ENCODE data around the gene ADAP1.
"Not testable (repeated sequence)": the region's sequence is repeated elsewhere in the genome, so short reads cannot be mapped to it uniquely, and the experiment has no call there.

The ADAP1 gene

GRCh38 chr7:975702-976473 lies 21.4 kb upstream of the ADAP1 start:
- no peak for DNase-seq (ENCODE audit: low spot score)

GRCh38 chr7:974820-975681 lies 20.6 kb upstream of the ADAP1 start, which contains the start of gene COX19:
Gene COX19, minus strand, starts transcription at chr7:975549. Its CDS starts 40 bp downstream, at chr7:975509.
- DNase-seq (ENCODE audit: low spot score) = peak; percentile 85

- DNase-seq (ENCODE audit: low spot score) = no peak
These were observed 19.7 kb upstream of the ADAP1 start for GRCh38 chr7:974172-974571.

- DNase-seq (ENCODE audit: low spot score) = no peak
These were observed 18.8 kb upstream of the ADAP1 start for GRCh38 chr7:973312-973711.

- no peak for DNase-seq (ENCODE audit: low spot score)
These were observed 18.3 kb upstream of the ADAP1 start for GRCh38 chr7:972676-973309.

GRCh38 chr7:972110-972509 lies 17.6 kb upstream of the ADAP1 start:
- no peak for DNase-seq (ENCODE audit: low spot score)

GRCh38 chr7:970744-971143 lies 16.3 kb upstream of the ADAP1 start:
- DNase-seq (ENCODE audit: low spot score) = no peak

- no peak for DNase-seq (ENCODE audit: low spot score)
These were observed 14.9 kb upstream of the ADAP1 start for GRCh38 chr7:969403-969802.

- no peak for DNase-seq (ENCODE audit: low spot score)
These were observed 14.0 kb upstream of the ADAP1 start for GRCh38 chr7:968205-969105.

- DNase-seq (ENCODE audit: low spot score) = no peak
These were observed 13.0 kb upstream of the ADAP1 start for GRCh38 chr7:967361-968082.

GRCh38 chr7:966291-967069 lies 12.0 kb upstream of the ADAP1 start:
- DNase-seq (ENCODE audit: low spot score) = no peak

- DNase-seq (ENCODE audit: low spot score) = peak; percentile 62
These were observed 10.1 kb upstream of the ADAP1 start for GRCh38 chr7:964401-965231.

GRCh38 chr7:963236-964078 lies 9.0 kb upstream of the ADAP1 start:
- DNase-seq (ENCODE audit: low spot score) = no peak

GRCh38 chr7:962401-963081 lies 8.1 kb upstream of the ADAP1 start:
- DNase-seq (ENCODE audit: low spot score) = no peak

- DNase-seq (ENCODE audit: low spot score) = no peak
These were observed 7.3 kb upstream of the ADAP1 start for GRCh38 chr7:961546-962400.

GRCh38 chr7:960972-961371 lies 6.5 kb upstream of the ADAP1 start:
- not testable (repeated sequence) for DNase-seq (ENCODE audit: low spot score)

Measured in SK-N-DZ (cell line).